Large intestine (tissue), 3 donors: ENCODE results near the gene ARHGEF17. TPM values are rescaled to one million over a fixed set of nuclear protein-coding genes. Genes with fewer than 3 reads are reported as not detected.
A peak's percentile ranks its signal among the peaks of the same experiment; 100 is the strongest.

Experiments used
- DNase-seq, 2 donors: peaks; one replicate each; pipeline versions ENCODE4 v3.0.0 to v3.0.0-alpha.2; 2013
- H3K27ac ChIP-seq: one replicate; pipeline ENCODE4 v1.5.1; 2013; ENCODE audit warnings: low read length
- H3K27me3 ChIP-seq: 2 replicates; pipeline ENCODE4 v1.6.1; 2013; ENCODE audit warnings: low read length; ENCODE audit not compliant: control insufficient read depth, insufficient read depth
- H3K36me3 ChIP-seq: 2 replicates; pipeline ENCODE4 v1.6.1; 2013; ENCODE audit warnings: low read length; ENCODE audit not compliant: control insufficient read depth, insufficient read depth
- H3K4me1 ChIP-seq: one replicate; pipeline ENCODE4 v1.6.1; 2013; ENCODE audit warnings: low read length; ENCODE audit not compliant: control insufficient read depth, insufficient read depth
- H3K4me3 ChIP-seq: one replicate; pipeline ENCODE4 v1.5.1; 2013; ENCODE audit warnings: low read length
- H3K9me3 ChIP-seq: one replicate; pipeline ENCODE4 v1.6.1; 2013; ENCODE audit warnings: mild to moderate bottlenecking, low read depth, low read length, moderate library complexity; ENCODE audit not compliant: control insufficient read depth
- WGBS: methylation state at CpG from one replicate; pipeline ENCODE4 v1.1.5; 2013; ENCODE audit warnings: low lambda C conversion rate; ENCODE audit not compliant: insufficient coverage; 5-methylcytosine and 5-hydroxymethylcytosine counted together
- polyA plus RNA-seq: library from polyadenylated mRNA; unstranded; fragments of 120-200 nt; gene quantifications from one replicate; pipeline ENCODE4 v1.2.1, GENCODE V29; 2013

ARHGEF17 gene
- polyA plus RNA-seq, 1 donor: 61.4 TPM

DNA sequence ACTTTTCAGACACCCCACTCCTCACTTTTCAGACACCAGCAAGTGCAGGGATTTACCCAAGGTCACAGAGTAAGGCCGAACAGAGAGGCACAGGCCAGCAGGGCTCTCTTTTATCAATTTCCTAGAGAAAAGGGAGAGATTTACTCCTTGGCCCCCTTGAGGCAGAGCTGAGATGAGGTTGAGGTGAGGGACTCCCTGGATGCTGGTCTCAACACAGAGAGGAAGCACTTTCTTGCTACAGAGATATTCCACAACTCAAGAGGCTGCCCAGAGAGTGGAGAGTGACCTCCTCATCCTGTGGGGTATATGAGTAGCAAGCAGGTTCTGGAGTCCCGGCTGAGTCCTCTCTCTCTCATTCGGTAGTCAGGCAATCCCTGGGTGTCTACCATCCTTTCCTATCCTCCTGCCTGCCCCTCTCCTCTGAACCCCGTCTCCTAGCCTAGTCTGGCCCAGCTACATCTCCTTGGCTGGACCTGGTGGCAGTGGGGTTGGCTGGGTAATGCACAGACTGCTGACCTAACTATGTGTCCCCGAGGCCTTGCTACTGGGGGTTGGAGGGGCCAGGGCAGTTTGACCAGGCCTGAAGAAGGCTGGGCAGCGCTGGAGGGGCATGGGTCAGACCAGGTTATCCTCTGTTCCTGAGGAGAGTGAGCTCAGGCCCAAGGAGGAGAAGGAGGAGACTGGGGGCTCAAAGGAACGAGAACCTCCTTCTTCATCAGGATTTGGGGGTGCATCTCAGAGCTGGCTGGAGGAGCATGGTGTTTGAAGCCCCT, 1.8 kb upstream of the ARHGEF17 start:
- Histone ChIP-seq H3K27me3 (no peaks in the 10 kb centered on the region), H3K4me3 (no peak overlapping the region), H3K9me3 (no peaks in the 10 kb centered on the region), H3K36me3 (peaks cover 12% of the 10 kb centered on the region), H3K4me1 (peaks cover 26% of the 10 kb centered on the region), H3K27ac (no peak overlapping the region)
- no CpG with 5 or more reads among the region's 7 CpGs for WGBS
- DNase-seq: no peak

- Histone ChIP-seq H3K4me3 (peak overlapping the region; percentile 41), H3K27me3 (no peaks in the 10 kb centered on the region), H3K4me1 (peaks cover 33% of the 10 kb centered on the region), H3K27ac (peak overlapping the region; percentile 82), H3K36me3 (peaks cover 19% of the 10 kb centered on the region), H3K9me3 (no peaks in the 10 kb centered on the region)
- WGBS: 5% methylated on average over 6 of the region's 18 CpGs
- no peak for DNase-seq
Observed at GRCh38 chr11:73306977-73307322, 1.1 kb upstream of the ARHGEF17 start.

DNA sequence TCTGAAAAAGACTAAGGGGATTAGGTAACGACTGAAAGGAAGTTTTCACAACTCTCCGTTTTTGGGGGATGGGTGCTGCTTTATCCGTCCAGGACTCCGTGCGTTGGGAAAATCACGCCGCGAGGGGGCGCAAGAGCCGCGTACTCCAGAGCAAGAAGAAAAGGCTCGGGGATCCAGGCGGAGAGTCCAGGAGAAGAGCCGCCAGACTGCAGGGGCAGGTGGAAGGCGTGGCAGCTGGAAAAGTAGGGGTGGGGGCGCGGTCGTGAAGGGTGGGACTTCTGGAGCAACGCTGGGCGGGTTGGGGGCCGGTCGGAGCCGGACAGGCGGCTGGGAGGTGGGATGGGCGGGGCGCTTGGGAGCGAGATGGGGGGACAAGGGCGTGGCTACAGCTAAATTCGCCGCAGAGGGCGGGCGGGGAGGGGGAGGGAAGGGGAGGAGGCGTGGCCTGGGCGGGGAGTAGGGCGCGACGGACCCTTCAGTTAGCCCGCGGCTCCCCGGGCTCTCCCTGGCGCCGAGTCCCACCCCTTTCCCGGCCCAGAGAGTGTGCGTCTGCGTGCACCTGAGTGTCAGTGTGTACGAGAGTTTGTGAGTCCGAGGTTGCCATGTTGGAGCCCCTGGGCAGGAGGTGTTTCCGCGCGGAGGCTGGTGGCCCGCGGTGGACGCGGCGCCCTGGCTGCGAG, 613 bp upstream of the ARHGEF17 start:
- DNase-seq: peak; percentile 98
- peaks cover 20% of the 10 kb centered on the region for H3K36me3 ChIP-seq
- no peaks in the 10 kb centered on the region for H3K9me3 ChIP-seq
- no CpG with 5 or more reads among the region's 56 CpGs for WGBS
- H3K4me3 ChIP-seq: peak overlapping the region; percentile 68
- peaks cover 36% of the 10 kb centered on the region for H3K4me1 ChIP-seq
- H3K27me3 ChIP-seq: no peaks in the 10 kb centered on the region
- peak overlapping the region; percentile 94 for H3K27ac ChIP-seq

- H3K4me3 ChIP-seq: peak overlapping the region; percentile 68
- peaks cover 48% of the 10 kb centered on the region for H3K4me1 ChIP-seq
- DNase-seq: peak; percentile 79 to 88
- peak overlapping the region; percentile 94 for H3K27ac ChIP-seq
- H3K9me3 ChIP-seq: no peaks in the 10 kb centered on the region
- no peaks in the 10 kb centered on the region for H3K27me3 ChIP-seq
- no CpG with 5 or more reads among the region's 78 CpGs for WGBS
- peaks cover 28% of the 10 kb centered on the region for H3K36me3 ChIP-seq
Observed at GRCh38 chr11:73308961-73309919, 1.2 kb downstream of the ARHGEF17 start.

DNA sequence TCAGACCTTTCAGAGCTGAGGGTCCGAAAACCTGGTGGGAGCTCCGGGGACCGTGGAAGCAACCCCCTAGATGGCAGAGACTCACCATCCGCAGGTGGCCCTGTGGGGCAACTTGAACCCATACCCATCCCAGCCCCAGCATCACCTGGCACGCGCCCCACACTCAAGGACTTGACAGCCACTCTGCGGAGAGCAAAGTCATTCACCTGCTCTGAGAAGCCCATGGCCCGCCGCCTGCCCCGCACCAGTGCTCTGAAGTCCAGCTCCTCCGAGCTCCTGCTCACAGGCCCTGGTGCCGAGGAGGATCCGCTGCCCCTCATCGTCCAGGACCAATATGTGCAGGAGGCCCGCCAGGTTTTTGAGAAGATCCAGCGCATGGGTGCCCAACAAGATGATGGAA, 2.0 kb downstream of the ARHGEF17 start:
- no CpG with 5 or more reads among the region's 16 CpGs for WGBS
- peaks cover 56% of the 10 kb centered on the region for H3K4me1 ChIP-seq
- H3K4me3 ChIP-seq: peak overlapping the region; percentile 68
- peak overlapping the region; percentile 94 for H3K27ac ChIP-seq
- no peaks in the 10 kb centered on the region for H3K9me3 ChIP-seq
- no peaks in the 10 kb centered on the region for H3K27me3 ChIP-seq
- H3K36me3 ChIP-seq: peaks cover 29% of the 10 kb centered on the region
- DNase-seq: no peak

DNA sequence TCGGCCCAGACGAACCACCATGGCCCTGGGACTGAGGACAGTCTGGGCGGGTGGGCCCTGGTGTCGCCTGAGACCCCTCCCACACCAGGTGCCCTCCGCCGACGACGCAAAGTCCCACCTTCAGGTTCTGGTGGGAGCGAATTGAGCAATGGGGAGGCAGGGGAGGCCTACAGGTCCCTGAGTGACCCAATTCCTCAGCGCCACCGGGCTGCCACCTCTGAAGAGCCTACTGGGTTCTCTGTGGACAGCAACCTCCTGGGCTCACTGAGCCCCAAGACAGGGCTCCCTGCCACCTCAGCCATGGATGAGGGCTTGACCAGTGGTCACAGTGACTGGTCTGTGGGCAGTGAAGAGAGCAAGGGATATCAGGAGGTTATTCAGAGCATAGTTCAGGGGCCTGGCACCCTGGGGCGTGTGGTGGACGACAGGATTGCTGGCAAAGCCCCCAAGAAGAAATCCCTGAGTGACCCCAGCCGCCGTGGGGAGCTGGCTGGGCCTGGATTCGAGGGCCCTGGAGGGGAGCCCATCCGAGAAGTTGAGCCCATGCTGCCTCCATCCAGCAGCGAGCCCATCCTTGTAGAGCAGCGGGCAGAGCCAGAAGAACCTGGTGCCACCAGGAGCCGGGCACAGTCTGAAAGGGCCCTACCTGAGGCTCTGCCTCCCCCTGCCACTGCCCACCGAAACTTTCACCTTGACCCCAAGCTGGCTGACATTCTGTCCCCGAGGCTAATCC, 2.8 kb downstream of the ARHGEF17 start:
- Histone ChIP-seq H3K4me3 (peak overlapping the region; percentile 68), H3K27ac (no peak overlapping the region), H3K4me1 (peaks cover 63% of the 10 kb centered on the region)

GRCh38 chr11:73311394-73311869, 3.4 kb downstream of the ARHGEF17 start:
- H3K4me3 ChIP-seq: peak overlapping the region; percentile 68
- DNase-seq: no peak
- H3K36me3 ChIP-seq: peaks cover 39% of the 10 kb centered on the region
- no CpG with 5 or more reads among the region's 18 CpGs for WGBS
- H3K27me3 ChIP-seq: no peaks in the 10 kb centered on the region
- H3K9me3 ChIP-seq: no peaks in the 10 kb centered on the region
- peaks cover 66% of the 10 kb centered on the region for H3K4me1 ChIP-seq
- no peak overlapping the region for H3K27ac ChIP-seq

More for the DNA sequence above, 2.8 kb downstream of the ARHGEF17 start:
- H3K9me3 ChIP-seq: no peaks in the 10 kb centered on the region
- no peak for DNase-seq
- WGBS: no CpG with 5 or more reads among the region's 22 CpGs
- H3K27me3 ChIP-seq: no peaks in the 10 kb centered on the region
- H3K36me3 ChIP-seq: peaks cover 33% of the 10 kb centered on the region

DNA sequence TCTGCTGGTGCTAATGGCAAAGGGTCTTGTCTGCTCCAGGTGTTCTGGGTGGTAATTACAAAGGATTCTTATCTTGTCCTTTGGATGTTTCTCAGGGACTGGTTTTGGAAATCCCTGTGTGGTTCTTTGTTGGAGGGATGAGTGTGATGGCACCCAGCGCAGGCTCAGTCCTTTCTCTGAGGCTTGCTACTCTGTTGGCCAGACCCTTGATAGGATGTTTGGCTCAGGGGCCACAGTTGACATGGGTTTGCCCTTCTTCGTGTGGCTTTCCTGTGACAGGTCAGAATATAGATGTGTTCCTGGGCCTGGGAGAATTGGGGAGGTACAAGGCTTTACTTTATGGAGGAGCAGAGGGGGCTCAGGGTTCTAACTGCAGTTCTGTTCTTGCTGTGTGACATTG, 4.0 kb downstream of the ARHGEF17 start:
- Histone ChIP-seq H3K9me3 (no peaks in the 10 kb centered on the region), H3K4me3 (peak overlapping the region; percentile 68), H3K27ac (no peak overlapping the region), H3K4me1 (peaks cover 65% of the 10 kb centered on the region), H3K27me3 (no peaks in the 10 kb centered on the region), H3K36me3 (peaks cover 43% of the 10 kb centered on the region)
- DNase-seq: no peak
- WGBS: 40% methylated on average over 1 of the region's 2 CpGs

GRCh38 chr11:73312851-73313327, 4.8 kb downstream of the ARHGEF17 start:
- H3K4me1 ChIP-seq: peaks cover 71% of the 10 kb centered on the region
- WGBS: no CpG with 5 or more reads among the region's 6 CpGs
- H3K4me3 ChIP-seq: peak overlapping the region; percentile 68
- DNase-seq: no peak
- no peaks in the 10 kb centered on the region for H3K9me3 ChIP-seq
- H3K36me3 ChIP-seq: peaks cover 45% of the 10 kb centered on the region
- H3K27me3 ChIP-seq: no peaks in the 10 kb centered on the region
- H3K27ac ChIP-seq: peak overlapping the region; percentile 89
